A549 treated with dexamethasone at 1 μM for 4 hours (cell line): ENCODE results near the gene UPK3BL2. TPM values are rescaled to one million over a fixed set of nuclear protein-coding genes. Genes with fewer than 3 reads are reported as not detected.

Source experiments
- total RNA-seq: library from RNA; stranded (reverse); fragments of 200-300 nt; extraction: Qiagen RNA extraction; gene quantifications from 5 replicates; pipeline ENCODE4 v1.2.3, GENCODE V29; 2022

UPK3BL2 gene
- total RNA-seq: 1.7 to 3.1 TPM (median 2.3 TPM) in 5 replicates

DNA sequence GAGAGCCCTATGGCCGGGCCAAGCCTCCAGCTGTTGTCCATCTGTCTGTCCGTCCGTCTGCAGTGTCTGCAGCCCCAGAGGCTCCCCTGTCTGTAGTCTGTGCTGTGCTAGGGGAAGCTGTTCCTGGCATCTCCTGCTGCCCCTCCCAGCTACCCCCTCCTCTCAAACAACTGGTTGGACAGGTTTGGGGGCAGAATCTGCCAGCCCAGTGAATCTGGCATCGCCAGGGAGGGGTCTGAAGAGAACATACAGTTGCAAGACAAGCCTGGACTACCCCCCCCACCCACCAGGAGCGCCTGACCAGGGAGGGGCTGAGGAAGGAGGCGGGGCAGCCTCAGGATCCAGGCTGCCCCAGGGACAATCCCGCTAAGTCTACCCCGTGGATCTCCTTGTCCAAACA is at the start of gene UPK3BL2:
UPK3BL2 (minus strand) TSS at position 101 of the 400 bp plus-strand sequence; CDS start at position 41, 60 bp downstream.

DNA sequence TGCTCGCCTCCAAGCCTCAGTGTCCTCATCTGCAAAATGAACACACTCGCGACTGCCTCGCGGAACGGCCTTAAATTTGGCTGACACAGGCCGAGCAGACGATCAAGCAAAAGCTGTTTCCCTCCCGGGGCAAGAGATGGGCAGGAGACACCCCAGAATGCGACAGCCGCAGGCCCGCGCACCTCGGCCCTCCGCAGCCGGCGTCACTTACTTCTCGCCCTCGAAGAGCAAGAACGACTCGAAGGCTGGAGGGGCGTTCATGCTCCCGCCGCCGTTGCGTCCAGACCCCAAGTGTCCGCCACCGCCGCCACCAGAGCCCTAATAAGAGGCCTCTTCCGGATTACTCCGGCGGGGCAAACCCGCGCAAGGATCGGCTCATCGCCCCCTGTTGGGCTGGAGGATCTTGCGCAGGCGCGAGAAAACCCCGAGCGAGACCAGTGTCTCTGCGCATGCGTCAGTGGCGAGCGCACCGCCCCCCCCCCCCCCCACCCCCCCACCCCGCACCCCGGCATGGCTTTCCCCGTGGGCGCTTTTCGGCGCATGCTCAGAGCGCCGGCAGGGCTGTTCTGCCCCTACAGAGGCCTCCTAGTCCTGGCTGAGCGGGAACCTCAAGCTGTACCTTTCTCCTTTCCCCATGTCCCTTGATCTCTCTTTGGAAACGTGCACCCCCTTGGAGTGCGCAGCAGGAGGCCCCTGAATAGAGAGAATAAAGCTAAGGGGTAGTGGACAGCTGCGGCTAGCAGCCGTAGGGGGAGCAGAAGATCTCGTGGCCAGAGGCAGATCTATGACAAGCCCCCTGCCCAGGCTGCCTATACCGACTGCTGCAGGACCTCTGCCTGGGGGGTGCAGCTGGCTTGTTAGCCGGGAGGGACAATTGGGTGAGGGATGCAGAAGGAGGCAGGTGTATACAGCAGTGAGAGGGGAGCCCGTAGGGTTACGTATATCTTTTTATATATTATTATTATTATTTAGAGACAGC is 29.1 kb upstream of the UPK3BL2 start, which contains the start of gene POLR2J3:
POLR2J3 (minus strand) TSS at position 323 of the 979 bp plus-strand sequence; CDS start at position 261, 62 bp downstream.

GRCh38 chr7:102550808-102551422 is 7.4 kb upstream of the UPK3BL2 start, which contains the start of gene SPDYE2:
TSS of gene SPDYE2 (plus strand) at chr7:102551226. CDS start at chr7:102553256, 2,030 bp downstream.

DNA sequence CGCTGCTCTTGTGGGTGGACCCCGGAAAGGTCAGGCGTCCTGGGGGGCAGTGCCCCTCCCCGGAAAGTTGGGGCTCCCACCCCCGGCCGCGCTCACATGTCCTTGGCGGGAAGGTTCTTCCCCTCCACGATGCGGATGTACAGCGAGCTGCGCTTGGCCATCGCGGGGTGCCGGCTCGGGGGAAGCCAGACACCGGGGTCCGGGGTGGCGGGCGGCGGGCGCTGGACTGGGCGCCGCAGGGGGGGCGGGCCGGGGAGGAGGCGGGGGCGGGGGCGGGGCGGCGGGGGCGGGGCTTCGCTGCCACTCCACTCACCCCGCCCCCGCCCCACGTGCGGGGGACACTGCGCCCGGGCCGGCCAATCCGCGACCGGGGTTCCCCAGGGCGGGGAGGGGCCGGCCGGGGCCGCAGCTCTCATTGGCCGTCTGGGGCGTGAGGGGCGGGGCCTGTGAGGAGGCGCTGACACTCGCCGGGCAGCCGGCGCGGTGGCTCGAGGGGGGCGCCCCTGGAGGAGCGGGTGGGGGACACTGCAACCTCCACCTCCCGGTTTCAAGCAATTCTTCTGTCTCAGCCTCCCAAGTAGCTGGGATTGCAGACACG is 25.8 kb downstream of the UPK3BL2 start, which contains the start of gene RASA4B:
RASA4B (minus strand) TSS at position 228 of the 598 bp plus-strand sequence; CDS start at position 161, 67 bp downstream.

Other genes starting within 250 kb of the UPK3BL2 start
- gene SPDYE6, start 187.3 kb downstream of the UPK3BL2 start, total RNA-seq: not detected in 5 replicates
- gene PRKRIP1, start 147.3 kb downstream of the UPK3BL2 start, total RNA-seq: 19.4 to 22.2 TPM (median 20.4 TPM) in 5 replicates
- gene ORAI2, start 110.1 kb downstream of the UPK3BL2 start, total RNA-seq: 17.7 to 35.0 TPM (median 33.6 TPM) in 5 replicates
- 9.4 to 12.9 TPM (median 11.0 TPM) in 5 replicates for gene ALKBH4, start 78.8 kb downstream of the UPK3BL2 start, total RNA-seq
- 21.6 to 30.9 TPM (median 28.4 TPM) in 5 replicates for gene LRWD1, start 78.7 kb downstream of the UPK3BL2 start, total RNA-seq
- 104 to 123 TPM (median 107 TPM) in 5 replicates for gene POLR2J, start 64.8 kb downstream of the UPK3BL2 start, total RNA-seq
- 0.70 to 2.3 TPM (median 2.0 TPM) in 5 replicates for gene RASA4B, start 25.9 kb downstream of the UPK3BL2 start, total RNA-seq
- not detected in 5 replicates for gene SPDYE2, start 7.5 kb upstream of the UPK3BL2 start, total RNA-seq
- 19.1 to 52.3 TPM (median 49.6 TPM) in 5 replicates for gene POLR2J3, start 28.9 kb upstream of the UPK3BL2 start, total RNA-seq
- 1.3 to 2.4 TPM (median 1.7 TPM) in 5 replicates for gene RASA4, start 73.1 kb upstream of the UPK3BL2 start, total RNA-seq
- 6.7 to 16.2 TPM (median 13.3 TPM) in 5 replicates for gene UPK3BL1, start 99.1 kb upstream of the UPK3BL2 start, total RNA-seq
- not detected in 5 replicates for gene SPDYE2B, start 106.6 kb upstream of the UPK3BL2 start, total RNA-seq
- 0.13 to 0.41 TPM (median 0.32 TPM) in 4 of 5 replicates, not detected in the other for gene POLR2J2, start 128.0 kb upstream of the UPK3BL2 start, total RNA-seq
- 5.0 to 7.1 TPM (median 6.7 TPM) in 5 replicates for gene FAM185A, start 205.3 kb upstream of the UPK3BL2 start, total RNA-seq